ENCODE results near the gene BMP8B.
"Not testable (repeated sequence)": the region's sequence is repeated elsewhere in the genome, so short reads cannot be mapped to it uniquely, and the experiment has no call there.

BMP8B gene

DNA sequence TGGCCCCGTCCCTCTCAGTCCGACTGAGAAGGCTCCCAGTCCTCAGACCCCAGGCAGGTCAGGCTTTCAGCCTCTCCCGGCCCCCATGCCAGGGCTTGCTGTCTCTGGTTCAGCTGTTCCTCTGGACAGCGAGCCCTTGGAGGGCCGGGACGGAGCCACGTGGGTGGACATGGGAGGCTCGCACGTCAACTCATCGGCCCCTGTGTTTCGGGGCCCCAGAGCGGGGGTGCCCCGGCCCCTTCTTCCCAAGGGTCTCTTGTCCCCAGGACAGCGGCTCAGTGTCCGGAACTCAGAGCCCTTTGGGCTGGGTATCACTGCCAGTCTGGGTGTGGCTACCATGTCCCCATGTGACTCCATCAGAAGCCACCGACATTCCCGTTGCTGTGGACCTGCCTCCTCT, 10.8 kb downstream of the BMP8B start:
- not testable (repeated sequence) for DNase-seq (ENCODE audit: low spot score)

DNA sequence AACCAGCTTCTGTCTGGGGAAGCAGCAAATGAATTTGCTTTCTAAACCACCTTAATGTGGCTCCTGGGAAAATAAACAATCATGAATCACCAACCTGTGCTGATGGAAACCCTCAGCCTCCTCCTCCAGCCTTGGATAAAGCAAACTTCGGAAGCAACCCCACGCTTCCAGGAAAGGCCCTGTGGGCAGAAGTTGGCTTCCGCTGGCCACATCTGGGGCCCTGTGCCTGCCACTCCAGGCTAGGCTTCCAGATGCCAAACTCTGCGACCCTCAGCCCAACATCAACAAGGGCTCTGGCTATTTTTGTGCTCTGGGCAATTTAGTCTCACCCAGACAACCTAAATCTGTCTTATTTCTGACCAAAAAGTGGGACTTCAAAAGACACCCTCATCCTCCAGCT, 11.4 kb downstream of the BMP8B start:
- DNase-seq (ENCODE audit: low spot score) = no peak

DNA sequence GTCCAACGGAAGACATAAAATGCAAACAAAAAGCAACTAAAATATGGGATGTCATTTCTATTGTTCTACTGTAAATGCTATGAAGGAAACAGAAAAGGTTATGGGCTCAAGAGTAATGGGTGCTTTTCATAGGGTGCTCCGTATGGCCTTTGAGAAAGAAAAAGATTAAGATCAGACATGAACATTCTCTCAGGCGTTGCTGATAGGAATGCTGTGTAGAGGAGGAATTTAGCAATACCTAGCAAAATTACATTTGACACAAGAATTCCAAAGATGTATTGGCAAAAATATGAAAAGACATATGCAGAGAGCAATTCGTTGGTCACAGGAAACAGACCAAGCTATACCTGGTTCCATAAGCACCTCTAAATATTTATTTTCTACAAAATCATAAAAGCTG, 11.8 kb downstream of the BMP8B start:
- DNase-seq (ENCODE audit: low spot score) = no peak

DNA sequence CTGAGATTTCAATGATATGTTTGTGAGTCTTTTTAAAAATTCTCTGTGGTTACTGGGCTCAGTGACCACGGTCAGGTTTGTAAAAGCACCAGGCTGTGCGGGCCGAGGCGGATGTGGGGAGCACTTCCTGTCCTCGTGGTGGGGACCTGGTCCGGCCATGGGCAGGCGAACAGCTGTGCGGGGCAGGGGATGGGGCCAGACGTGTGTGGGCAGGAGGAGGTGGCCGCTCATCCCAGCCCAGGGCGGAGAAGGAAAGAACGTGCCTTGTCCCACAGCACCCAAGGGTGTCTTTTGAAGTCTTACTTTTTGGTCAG, 12.3 kb downstream of the BMP8B start:
- no peak for DNase-seq (ENCODE audit: low spot score)

DNA sequence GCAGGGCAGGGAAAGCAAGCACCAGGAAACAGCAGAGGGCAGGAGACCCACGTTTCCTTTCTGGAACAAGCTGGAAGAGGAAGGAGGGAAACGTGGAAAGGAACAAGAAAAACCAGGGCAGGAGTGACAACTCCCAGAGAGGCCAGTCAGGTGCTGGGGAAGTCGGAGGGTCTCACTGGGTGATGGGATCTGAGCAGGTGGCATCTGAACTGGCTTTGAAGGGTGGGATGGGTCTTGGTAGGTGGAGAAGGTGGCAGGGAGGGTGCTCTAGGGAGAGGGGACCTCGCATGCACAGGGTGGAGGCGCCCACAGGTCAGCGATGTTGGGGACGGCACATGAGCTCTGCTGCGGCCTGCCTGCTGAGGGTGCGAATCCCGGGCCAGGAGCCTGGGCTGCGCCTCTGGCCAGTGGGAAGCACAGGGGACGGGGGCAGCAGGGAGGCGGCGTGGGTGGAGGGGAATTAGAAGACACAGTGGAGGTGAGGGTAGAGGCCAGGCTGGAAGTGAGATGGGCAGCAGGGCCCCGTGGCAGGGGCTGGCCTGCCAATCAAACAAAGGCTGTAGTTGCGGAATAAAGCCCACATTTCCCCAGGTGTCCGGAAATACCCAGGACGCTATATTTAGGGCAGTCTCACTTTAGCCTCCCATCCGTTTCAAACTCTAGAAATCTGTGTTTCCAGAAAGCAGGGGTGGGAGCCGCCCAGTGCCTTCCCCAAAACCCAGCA, 12.8 kb downstream of the BMP8B start:
- not testable (repeated sequence) for DNase-seq (ENCODE audit: low spot score)

DNA sequence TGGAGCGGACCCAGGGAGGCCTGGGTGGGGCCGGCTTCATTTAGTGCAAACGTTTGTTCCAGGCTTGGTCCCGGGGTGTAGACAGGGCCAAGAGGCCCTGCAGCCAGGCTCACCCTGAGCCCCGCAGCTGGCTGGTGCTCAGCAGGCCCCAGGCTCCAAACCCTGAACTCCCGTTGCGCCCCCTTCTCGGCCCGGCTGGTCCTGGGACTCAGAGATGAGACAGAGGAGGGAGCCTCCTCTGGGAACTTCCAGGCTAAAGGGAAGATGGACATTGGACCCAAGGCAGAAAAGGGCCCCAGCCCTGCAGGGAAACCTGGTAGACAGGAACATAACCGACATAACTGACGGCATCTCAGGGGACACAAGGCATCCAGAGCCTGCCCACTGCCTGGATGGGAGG, 13.5 kb downstream of the BMP8B start:
- not testable (repeated sequence) for DNase-seq (ENCODE audit: low spot score)

DNA sequence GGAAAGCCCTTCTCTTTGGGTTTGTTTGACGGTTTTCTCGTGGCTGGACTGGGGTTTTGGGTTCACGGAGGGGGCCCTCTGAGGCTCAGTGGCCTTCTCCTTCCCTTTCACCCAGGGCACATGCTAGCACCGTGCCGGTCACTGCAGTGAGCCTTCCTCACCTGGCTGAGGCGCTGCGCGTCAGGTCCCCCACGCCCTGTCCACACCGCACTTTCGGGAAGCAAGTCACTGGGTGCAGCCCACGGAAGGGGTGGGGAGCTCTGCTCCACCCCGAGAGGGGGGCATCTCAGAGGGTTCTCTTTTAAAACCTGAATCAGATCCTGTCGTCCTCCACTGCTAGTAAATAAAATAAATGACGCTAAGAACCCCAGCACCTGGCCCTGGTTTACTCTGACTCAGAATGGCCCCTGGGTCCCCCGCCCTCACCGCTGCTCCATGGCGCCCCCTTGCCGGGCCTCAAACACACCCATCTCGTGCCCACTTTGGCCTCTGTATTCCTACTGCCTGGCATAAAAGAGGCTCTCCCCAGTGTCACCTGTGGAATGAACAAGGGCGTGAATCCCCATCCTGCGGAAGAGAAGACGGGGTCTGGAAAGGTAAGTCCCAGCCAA, 15.2 kb downstream of the BMP8B start:
- not testable (repeated sequence) for DNase-seq (ENCODE audit: low spot score)

DNA sequence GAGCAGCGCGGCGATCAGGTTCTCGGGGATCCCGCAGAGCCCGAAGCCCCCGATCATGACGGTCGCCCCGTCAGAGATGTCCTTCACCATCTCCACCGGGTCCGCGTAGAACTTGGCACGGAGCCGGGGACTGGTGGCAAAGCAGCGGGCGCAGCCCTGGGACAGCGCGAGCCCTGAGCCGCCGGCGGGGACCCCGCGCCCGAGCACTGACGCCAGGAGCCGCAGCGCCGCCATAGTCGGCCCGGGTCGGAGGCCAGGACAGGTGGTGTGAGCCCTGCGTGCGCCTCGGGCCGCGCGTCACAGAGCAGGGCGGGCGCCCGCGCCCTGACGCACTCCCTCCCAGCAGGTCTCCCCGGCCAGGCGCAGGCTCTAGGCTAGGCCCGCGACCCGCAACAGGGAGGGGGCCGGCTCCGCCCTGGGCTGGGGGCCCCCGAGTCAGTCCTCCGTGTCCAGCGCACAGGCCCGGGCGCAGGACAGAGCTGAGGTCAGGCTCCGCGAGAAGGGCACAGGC, 17.6 kb downstream of the BMP8B start, which contains the start of gene OXCT2:
Gene OXCT2 (minus strand): TSS at position 327 of the 511 bp plus-strand sequence. CDS start 93 bp downstream, at position 234.
- not testable (repeated sequence) for DNase-seq (ENCODE audit: low spot score)

DNA sequence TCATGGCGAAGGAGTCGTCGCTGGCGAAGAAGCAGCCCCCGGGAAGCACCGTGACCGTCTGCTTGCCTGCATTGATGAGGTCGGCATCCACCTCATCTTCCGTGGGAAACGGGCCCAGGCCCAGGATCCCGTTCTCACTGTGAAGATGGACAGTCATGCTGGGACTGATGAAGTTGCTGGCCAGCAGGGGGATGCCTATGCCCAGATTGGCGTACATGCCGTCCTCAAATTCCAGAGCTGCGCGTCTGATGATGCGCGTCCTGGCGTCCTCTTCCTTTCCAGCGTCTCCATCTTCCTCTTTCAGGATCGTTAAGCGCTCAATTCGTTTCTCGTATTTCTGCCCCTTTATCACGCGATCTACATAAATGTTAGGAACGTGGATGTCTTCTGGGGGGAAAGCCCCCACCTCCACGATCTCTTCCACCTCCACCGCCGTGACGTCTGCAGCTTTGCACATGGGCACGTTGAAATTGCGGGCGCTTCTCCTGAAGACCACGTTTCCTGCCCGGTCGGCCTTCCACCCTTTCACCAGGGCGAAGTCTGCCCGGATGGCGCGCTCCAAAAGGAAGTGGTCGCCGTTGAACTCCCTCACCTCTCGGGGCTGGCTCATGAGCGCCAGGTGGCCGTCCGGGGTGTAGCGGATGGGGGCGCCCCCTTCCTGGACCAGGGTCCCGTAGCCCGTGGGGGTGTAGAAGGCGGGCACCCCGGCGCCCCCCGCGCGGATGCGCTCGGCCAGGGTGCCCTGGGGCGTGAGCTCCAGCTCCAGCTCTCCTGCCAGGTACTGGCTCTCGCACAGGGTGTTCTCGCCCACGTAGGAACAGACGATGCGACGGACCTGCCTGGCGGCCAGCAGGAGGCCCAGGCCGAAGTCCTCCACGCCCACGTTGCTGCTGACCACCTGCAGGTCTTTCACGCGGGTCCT, 18.3 kb downstream of the BMP8B start:
- DNase-seq (ENCODE audit: low spot score) = not testable (repeated sequence)

DNA sequence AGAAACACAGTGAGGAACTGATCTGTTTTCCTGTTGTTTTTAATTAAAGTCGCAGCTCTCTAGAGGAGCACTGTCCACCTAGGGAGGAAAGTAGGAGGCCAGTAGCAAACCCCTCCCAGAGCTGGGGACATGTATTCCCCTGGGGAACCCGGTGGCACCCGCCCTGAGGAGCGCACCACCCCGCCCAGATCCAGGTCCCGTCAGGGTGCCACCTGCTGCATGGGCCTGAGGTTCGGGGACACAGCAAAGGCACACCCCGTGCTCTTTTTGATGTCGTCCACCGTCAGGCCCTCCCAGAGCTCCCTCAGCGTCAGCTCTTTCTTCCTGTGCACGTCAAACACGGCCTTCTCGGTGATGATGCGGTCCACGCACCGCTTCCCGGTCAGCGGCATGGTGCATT, 19.2 kb downstream of the BMP8B start:
- not testable (repeated sequence) for DNase-seq (ENCODE audit: low spot score)

DNA sequence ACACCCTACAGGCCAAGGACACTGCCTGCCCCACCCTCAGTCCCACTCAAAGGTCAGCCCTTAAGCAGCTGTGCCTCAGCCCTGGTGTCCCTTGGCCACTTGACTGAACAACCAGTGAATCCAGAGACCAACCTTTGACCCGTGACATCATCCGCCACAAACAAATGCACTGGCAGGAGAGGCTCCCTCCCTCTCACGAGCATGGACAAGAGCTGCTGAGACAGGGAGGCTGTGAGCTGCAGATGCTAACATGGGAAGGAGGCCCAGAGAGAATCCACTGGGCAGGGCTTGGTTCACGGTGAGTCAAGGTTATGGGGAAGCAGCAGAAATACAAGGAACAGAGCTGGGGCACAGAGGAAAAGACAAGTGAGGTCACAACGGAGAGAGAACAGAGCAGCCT, 22.2 kb downstream of the BMP8B start:
- not testable (repeated sequence) for DNase-seq (ENCODE audit: low spot score)

DNA sequence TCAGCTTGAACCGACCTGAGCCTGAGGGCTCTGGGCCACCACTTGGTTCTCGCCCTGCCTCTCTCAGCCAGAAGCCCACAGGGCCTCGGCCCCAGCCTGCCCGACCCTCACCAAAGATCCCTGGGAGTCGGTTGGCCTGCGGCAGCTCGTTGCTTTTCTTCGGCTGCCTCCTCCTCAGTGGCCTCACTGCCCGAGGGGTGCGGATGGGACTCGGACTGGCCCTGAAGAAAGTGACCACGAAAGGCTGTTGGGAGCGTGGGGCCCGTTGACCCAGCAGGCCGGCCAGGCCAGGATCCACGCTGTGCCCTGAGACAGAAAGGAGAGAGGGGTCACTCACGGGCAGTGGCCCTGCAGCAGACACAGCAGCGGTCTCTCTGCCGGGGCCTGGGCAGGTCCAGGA, 24.2 kb downstream of the BMP8B start:
- DNase-seq (ENCODE audit: low spot score) = not testable (repeated sequence)

DNA sequence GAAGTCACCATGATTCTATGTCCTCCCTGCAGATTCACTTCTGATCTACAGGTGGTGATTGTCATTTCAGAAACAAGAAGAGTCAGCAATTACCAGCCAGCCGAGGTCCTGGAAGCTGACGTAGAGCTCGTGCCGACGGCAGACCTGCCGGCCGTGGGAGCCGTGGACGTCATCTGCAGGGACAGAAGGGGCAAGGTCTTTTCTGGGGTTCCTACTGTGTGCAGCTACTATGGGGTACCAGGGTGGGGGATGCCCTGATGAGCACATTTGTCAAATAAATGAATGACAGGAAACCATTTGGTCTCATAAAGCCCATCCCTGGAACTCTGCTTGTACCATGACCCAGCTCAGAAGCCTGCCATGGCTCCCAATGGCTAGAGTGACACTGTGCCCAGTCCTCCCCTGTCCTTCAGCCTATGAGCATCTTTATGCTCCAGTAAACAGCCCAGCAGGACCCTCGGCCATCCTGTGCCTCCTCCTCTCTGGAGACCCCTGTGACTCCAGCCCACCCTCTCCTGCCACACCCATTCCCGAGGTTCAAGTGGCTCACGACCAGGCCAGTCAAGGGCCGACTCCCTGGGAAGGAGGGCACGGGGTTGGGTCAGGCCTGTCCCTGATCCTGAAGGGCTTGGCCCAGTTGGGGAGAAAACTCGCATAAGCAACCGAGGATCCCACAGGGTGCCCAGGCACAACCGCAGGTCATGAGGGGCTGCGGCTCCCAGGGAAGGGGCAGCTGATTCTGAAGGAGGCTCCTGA, 24.9 kb downstream of the BMP8B start:
- DNase-seq (ENCODE audit: low spot score) = not testable (repeated sequence)

DNA sequence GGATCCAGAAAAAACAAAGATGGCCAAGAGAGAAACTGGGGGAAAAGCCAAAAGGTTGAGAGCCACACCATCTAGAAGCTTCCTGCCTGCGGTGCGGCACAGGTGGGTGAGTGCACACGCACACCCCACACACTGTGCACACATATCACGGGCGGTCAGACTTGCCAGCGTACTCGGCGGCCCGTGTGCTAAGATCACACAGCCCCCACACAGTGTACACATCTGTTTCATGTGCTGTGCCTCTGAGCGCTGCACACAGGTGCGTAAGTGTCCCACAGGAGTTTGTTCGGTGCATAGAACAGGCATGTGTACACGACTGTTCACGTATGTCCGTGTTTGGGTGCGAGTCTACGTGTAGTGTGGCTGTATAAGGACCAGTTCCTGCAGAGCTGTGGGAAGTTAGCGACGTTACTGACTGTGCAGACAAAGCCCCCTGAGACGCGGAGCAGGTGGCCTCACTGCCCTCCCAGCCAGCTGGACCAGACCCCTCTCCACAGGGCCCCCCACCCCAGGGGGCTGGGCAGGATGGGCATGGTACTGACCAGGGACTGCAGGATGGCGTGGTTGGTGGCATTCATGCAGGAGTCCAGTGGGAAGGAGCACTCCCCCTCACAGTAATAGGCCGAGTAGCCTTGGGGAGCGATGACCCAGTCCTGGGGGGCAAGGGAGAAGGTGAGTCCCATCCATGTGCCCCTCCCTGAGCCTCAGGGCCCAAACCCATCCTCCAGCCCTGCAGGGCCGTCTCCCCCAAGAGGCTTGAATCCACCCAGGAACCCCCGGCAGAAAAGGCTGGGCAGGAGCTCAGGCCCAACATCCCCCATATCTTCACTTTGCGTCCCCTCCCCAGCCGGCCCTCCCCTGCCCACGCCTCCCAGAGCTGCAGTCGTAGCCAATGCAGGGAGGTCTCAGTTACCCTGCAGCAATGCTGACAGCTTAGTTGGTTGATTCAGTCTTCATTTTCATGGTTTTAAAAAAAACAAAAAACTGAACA, 25.8 kb downstream of the BMP8B start:
- no peak for DNase-seq (ENCODE audit: low spot score)

DNA sequence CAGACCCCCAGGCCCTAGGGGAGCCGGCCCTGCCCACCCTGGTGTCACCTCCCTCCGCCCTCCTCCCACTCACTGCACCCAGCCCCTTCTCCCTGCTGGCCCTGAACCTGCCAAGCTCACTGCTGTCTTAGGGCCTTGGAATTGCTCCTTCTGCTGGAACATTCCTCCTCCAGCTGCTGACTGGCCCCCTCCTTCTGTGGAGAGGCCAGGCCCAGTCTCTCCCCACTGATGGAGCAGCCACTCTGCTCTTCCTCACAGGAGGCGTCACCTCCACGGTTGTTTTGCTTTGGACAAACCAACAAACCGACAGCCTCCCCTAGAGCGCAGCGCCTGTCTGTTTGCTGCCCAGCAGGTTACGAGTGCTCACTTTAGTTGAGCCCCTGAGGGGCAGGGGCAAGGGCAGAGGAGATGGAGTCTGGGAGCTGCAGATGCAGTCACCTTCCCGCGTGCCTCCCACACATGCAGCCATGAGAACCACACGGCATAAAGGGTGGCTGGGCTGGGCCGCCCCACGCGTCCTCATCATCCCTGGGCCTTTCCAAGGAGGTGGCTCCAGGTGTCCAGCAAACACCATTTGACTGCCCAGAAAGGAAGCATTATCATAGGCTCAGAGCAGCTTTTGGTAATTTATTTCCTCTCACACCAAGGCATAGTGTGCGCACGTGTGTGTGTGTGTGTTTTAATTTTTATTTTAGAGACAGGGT, 27.0 kb downstream of the BMP8B start:
- no peak for DNase-seq (ENCODE audit: low spot score)

DNA sequence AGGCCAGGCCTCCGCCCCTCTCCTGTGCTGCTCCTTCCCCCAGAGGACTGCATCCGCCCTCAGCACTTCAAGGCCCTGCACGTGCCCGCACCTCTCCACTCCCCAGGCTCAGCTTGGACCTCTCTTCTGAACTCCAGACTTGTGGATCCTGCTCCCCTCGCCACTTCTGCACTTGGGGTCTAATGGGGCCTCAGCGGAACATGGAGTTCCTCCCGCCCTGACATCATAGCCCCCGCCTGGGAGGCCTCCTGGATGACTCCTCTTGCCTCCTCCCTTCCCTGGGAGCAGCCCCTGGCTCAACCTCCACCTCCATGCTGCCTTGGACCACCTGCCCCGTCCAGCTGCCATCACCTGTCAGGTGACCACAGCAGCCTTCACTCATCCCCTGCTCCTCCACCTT, 27.6 kb downstream of the BMP8B start:
- DNase-seq (ENCODE audit: low spot score) = no peak

DNA sequence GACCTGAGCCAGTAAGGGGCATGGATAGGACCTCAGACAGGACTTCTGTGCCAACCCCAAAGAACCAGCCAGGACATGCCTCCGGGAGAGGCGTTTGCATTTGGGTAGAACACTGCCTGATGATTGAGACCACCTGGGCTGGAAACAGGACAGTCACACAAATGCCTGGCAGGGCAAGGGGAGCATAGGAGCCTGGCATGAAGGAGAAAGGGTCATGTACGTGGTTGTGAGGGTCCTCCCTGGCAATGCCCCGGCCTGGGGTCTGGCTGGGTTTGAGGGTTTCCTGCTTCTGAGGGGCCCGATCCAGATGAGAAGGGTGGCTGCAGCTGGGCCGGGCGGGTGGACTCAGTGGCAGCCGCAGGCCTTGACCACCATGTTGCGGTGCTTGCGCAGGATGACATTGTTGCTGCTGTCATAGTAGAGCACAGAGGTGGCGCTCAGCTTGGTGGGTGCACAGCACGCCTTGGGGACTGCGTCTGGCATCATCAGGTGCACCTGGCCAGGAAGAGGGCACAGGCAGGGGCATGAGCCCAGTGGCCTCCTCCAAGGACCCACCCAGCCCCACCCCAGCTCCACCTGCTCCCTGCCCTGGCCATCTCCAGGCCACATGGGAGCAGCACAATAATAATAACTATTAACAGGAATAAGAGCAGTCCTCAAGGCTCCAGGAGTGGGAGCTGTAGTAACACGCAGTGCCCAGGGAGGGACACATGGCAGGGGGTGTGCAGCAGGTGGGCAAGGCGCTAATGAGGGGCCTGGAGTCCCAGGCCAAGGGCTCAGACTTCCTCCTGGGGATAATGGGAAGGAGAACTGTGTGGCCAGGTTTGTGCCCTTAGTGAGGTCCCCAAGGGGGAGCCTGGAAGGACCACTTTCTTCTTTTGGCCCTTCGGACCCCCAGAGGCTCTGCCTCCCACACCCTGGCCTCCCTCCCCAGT, 28.3 kb downstream of the BMP8B start:
- DNase-seq (ENCODE audit: low spot score) = no peak

DNA sequence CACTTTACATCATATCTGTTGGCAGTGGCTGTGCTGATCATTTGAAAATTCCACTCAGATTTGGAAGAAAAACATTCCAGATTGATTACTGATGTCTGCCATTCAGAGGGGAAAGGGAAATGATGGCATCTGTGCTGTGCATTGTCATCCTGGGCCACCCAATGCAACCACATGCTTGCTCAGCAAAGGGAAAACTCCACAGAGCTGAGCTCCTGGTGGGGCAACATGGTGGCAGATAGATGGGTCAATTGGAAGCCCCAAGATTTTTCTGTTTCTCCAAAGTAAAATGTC, 29.3 kb downstream of the BMP8B start:
- DNase-seq (ENCODE audit: low spot score) = no peak

Data from pons (tissue), 1 donor.